ENCODE results near the gene AQP9.

DNA sequence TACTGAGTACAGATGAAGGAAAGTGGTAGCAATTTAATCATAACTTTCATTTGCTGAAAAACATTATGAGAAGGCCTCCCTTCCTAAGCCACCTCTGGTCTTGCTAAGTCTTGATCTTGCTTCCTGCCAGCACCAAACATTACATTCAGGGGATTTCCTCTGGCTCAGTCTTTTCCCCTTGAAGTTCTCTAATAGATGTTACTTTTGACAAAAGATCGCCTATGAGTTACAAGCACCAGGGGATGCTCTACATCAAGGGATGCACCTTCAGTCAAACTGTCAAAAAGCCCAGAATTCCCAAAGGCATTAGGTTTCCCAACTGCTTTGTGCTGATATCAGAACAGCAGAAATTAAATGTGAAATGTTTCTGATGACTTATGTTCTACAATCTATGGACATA, 47.3 kb downstream of the AQP9 start:
- TF ChIP-seq POLR2A (IDR thresholded peaks at IDR 0.05; ENCODE audit: low read depth, low read length) (no peak), POLR2AphosphoS5 (IDR thresholded peaks at IDR 0.05; ENCODE audit: low read depth, low read length) (no peak)

Data from GM12892 (cell line).